Measurements from ENCODE around the gene MTARC2.
"Not testable (repeated sequence)": the region's sequence is repeated elsewhere in the genome, so short reads cannot be mapped to it uniquely, and the experiment has no call there.

The MTARC2 gene

DNA sequence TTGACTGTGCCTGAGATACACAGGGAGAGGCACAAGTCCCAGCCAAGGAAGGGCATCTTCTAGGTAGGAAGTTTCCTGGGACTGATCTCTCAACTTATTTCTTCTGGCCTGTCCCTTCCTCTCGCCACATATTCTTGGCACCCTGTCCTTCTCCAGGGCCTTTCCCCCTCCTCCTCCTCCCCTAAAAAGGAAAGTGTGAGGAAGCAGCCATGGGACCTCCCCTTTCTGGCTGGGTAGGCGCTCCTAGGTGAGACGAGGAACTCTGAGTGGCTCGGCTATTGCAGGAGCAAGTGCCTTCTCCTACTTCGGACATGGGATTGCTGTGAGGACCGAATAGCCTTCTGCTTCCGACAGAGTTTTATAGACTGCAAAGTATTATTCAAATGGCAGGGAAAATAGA lies 15.5 kb upstream of the MTARC2 start:
- DNase-seq: no peak

DNA sequence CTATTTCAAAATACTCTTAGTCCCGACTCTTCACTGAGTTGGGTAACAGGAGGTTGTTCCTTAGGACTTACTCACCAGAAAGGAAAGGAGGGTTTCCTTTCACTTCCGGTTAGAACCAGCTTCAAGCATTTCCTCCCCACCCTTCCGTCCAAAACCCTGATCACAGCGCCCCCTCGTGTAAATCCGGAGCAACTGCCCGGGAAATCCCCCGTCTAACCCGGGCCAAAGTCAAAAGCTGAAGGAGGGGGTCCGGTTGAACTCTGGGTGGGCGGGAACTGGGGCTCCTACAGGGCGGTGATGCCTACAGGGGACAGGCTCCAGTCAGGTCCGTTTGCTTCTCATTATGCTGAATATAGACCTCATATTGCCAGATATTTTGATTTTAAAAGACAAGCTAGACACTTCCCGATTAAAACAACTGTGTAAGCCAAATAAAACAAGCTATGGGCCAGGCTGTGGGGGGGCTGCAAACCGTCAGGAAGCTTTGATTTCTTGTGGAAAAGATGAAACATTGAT lies 15.0 kb upstream of the MTARC2 start:
- peak; percentile 72 for DNase-seq

GRCh38 chr1:220734571-220735326 lies 13.4 kb upstream of the MTARC2 start:
- DNase-seq: no peak

GRCh38 chr1:220736283-220736682 lies 11.8 kb upstream of the MTARC2 start:
- not testable (repeated sequence) for DNase-seq

- DNase-seq: no peak
Observed at GRCh38 chr1:220741349-220741748, 6.8 kb upstream of the MTARC2 start.

DNA sequence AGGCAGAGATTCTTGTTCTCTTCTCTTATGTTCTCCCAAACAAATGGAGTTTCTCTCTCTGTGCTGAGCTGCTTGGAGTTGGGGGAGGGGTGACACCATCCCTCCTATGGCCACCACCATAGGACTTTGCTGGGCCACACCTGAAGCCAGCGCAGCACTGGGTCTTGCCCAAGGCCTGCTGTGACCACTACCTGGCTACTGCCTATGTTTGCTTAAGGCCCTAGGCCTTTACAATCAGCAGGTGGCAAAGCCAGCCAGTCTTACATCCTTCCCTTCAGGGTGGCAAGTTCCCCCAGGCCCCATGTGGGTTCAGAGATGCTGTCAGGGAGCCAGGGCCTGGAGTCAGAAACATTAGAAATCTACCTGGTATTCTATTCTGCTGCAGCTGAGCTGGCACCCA lies 6.3 kb upstream of the MTARC2 start:
- DNase-seq: no peak

- DNase-seq: no peak
Observed at GRCh38 chr1:220742520-220742919, 5.6 kb upstream of the MTARC2 start.

GRCh38 chr1:220746851-220747250 lies 1.3 kb upstream of the MTARC2 start:
- no peak for DNase-seq

DNA sequence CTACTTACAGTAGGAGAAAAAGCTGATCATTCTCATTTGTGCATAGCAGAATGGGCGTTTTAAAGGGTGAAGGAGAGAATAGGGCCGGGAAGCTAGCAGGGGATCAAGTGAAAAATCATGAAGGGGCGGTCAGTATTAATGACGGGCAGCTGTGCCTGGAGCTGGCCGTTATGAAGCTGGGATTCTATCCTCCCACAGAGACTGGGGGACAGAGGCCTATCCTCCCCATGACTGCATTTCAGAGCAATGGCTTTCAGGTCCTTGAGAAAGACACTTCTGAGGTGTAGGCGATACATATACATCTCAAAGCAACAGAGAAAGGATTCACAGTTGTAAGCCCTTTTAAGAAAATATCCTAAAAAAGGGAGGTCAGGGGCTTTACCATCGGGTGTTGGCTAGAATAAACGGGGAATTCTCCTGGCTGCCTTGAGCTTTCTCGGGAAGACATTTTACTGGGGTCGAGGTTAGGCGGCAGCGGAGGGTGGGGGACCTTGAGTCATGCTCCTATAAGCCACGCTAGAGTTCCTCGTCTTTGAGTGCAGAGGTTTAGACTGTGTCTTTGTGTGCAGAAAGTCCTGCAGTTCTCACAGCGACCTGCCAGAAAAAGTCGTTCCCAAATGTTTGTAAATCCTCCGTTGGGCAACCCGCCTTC lies 559 bp upstream of the MTARC2 start:
- no peak for DNase-seq

- no peak for DNase-seq
Observed at GRCh38 chr1:220748936-220749335, 814 bp downstream of the MTARC2 start.

DNA sequence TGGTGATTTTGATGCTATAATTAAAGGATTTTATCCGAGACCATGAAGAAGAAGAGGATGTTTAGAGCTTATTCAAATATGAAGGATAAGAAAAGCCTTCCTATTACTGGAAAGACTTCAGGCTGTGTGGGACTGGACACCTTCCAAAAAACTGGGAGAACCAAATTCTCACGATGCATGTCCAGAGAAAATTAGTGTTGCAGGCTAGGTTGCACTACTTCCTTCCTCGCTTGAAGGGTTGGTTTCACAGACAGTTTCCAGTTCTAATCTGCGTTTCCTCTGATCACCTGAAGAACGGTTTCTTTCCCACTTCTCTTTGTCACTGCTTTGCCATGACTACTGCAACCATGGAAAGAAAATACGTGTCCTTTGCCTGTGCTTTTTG lies 2.0 kb downstream of the MTARC2 start:
- no peak for DNase-seq

- no peak for DNase-seq
Observed at GRCh38 chr1:220751111-220751510, 3.0 kb downstream of the MTARC2 start.

- DNase-seq: no peak
Observed at GRCh38 chr1:220754212-220754917, 6.2 kb downstream of the MTARC2 start.

- DNase-seq: no peak
Observed at GRCh38 chr1:220754918-220755295, 6.8 kb downstream of the MTARC2 start.

- no peak for DNase-seq
Observed at GRCh38 chr1:220755309-220755708, 7.2 kb downstream of the MTARC2 start.

GRCh38 chr1:220757441-220757840 lies 9.3 kb downstream of the MTARC2 start:
- no peak for DNase-seq

- DNase-seq: no peak
Observed at GRCh38 chr1:220759147-220759546, 11.0 kb downstream of the MTARC2 start.

GRCh38 chr1:220761688-220762427 lies 13.7 kb downstream of the MTARC2 start:
- no peak for DNase-seq

- no peak for DNase-seq
Observed at GRCh38 chr1:220764757-220765156, 16.6 kb downstream of the MTARC2 start.

DNA sequence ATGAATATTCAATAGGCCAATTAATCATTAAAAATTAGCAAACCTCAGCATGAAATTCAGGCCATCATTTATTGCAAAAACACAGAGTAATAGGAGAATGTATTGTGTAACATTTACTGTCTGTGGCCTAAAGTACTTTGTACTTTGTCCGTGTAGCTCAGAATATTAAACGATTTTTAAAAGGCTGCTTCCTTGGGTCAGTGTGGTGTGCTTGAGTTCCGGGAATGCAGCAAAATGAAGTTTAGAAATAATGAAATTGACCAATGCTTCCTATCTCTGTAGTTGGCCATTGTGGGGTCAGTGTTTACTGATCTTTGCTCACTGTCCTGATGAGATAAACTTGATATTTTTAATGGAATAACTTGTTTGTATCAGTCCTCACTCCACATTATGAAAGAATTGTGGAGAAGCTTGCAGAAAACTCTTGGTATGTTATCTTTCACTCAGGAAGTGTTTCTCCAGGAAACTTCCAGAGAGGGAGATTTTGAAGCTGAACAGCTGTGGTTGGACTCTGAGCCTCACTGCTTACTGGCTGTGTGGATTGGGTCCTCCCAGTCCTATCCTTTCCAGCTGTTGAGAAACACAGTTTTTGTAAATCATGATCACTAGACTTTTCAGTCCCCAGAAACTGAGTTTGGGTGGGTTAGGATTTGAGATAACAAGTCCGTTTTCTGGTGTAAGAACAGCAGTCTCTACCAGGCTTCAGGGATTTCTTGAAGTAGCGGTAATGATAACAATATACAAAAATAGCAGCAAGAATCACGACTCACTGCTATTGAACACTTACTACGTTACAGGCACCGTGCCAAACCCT lies 19.4 kb downstream of the MTARC2 start:
- DNase-seq: no peak

- no peak for DNase-seq
Observed at GRCh38 chr1:220768126-220768601, 20.0 kb downstream of the MTARC2 start.

GRCh38 chr1:220769205-220769604 lies 21.1 kb downstream of the MTARC2 start:
- DNase-seq: no peak

All from CD4-positive, alpha-beta T cell treated with Interferon gamma for 1 hour (primary cell).